GM12891 (cell line): Measurements from ENCODE around the gene MMP23B.

Source experiments
- PAX5 ChIP-seq: IDR thresholded peaks from 2 replicates; pipeline ENCODE4 v1.6.1; 2011; ENCODE audit warnings: low read length, moderate library complexity, mild to moderate bottlenecking; ENCODE audit not compliant: insufficient read depth, severe bottlenecking
- POLR2A ChIP-seq: IDR thresholded peaks from 2 replicates; pipeline ENCODE4 v1.6.1; 2011; ENCODE audit warnings: low read depth, low read length, control low read depth
- POLR2AphosphoS5 ChIP-seq: IDR thresholded peaks from 2 replicates; pipeline ENCODE4 v1.6.1; 2011; ENCODE audit warnings: low read depth, low read length, control low read depth
- TAF1 ChIP-seq: IDR thresholded peaks from 2 replicates; pipeline ENCODE4 v1.6.1; 2011; ENCODE audit warnings: low read depth, low read length, control low read depth

- TF ChIP-seq POLR2A: no peak
- no peak for TF ChIP-seq POLR2AphosphoS5
- no peak for TF ChIP-seq TAF1
- TF ChIP-seq PAX5: no peak
Measured at GRCh38 chr1:1596493-1597274, 35.3 kb upstream of the MMP23B start.
